ENCODE data around the gene TRIM38.

Gene TRIM38

GRCh38 chr6:26028746-26029569 lies 66.4 kb downstream of the TRIM38 start:
- DNase-seq, result peak; percentile 16

- DNase-seq, result no peak
These were observed 66.9 kb downstream of the TRIM38 start for GRCh38 chr6:26029570-26029856.

GRCh38 chr6:26029857-26030653 lies 67.5 kb downstream of the TRIM38 start:
- DNase-seq, result peak; percentile 11

- DNase-seq, result peak; percentile 52
These were observed 68.1 kb downstream of the TRIM38 start for GRCh38 chr6:26030716-26031115.

GRCh38 chr6:26031151-26031594 lies 68.6 kb downstream of the TRIM38 start:
- peak; percentile 81 for DNase-seq

- peak; percentile 99 for DNase-seq
These were observed 69.2 kb downstream of the TRIM38 start for GRCh38 chr6:26031595-26032339.

- peak; percentile 86 for DNase-seq
These were observed 69.9 kb downstream of the TRIM38 start for GRCh38 chr6:26032340-26033084.

- DNase-seq, result peak; percentile 98
These were observed 70.7 kb downstream of the TRIM38 start for GRCh38 chr6:26033085-26033940.

- DNase-seq, result peak; percentile 74
These were observed 71.3 kb downstream of the TRIM38 start for GRCh38 chr6:26033941-26034354.

GRCh38 chr6:26034905-26035304 lies 72.3 kb downstream of the TRIM38 start:
- no peak for DNase-seq

All from NCI-H69 (cell line).